NCI-H2227 treated with DMSO at 0.1 percent for 48 hours (cell line): ENCODE data around the gene SCUBE1.

ENCODE experiments used
- DNase-seq: peaks from one replicate; lab custom pipeline; 2025; lab: John Stamatoyannopoulos, UW

SCUBE1 gene

DNA sequence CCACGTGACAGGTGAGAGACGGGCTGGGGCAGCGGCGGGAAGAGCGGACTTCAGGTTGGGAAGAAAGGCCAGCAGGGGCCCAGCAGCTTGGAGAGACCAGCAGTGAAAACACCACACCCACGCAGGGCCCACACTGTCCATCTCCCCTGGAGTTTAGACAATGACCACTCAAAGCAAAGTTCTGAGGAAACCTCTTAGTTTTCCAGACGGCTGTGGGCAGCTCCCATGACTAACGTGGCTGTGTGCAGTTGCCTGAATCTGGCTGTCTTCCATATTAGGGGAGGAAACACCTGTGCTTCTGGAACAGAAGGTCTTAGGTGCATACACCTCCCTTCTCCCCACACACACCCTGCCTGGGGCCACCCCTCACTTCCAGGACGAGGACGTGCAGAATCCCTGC lies 85.6 kb downstream of the SCUBE1 start:
- no peak for DNase-seq

DNA sequence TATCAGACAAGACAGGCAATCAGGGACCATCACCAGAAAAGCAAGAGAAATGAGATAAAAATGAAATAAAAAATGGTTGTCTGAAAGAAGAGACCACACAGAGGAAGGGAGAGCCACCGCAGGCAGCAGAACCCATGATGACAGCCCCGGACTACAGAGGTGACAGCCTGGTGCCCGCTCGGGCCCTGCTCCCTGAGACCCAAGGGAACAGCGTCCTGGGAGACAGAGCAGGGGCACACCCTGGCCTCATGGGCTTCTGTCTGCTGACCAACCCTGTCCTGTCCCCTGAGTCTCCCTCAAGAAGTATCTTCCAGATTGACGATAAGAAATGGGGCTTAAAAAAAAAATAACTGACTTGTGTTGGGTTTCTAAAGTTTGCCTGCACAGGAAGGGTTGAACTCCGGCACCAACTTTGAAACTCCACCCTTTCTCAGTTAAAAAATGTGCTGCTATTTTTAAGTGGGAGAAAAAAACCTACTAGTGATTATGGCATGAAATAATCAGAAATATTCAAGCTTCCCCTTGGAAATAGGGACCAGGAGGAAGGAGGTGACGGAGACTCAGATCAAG lies 86.1 kb downstream of the SCUBE1 start:
- no peak for DNase-seq

DNA sequence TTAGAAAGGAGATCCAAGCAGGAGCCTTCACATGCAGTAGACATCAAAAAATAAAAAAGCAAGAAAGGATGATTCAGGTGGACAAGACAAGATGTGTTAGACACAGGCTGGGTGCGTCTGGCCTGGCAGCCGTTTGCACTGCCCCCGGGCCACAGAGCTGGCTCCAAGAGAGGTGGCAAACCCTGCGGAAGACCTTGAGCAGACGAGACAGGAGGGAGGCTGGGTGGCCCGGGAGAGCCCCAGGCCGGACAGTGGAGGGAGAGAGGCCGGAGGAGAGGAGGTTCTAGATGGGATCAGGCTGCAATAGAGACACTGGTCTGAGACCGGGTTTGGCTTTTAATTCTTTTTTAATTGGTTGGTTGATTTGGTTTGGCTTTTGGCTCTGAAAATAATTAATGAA lies 86.6 kb downstream of the SCUBE1 start:
- DNase-seq = no peak

DNA sequence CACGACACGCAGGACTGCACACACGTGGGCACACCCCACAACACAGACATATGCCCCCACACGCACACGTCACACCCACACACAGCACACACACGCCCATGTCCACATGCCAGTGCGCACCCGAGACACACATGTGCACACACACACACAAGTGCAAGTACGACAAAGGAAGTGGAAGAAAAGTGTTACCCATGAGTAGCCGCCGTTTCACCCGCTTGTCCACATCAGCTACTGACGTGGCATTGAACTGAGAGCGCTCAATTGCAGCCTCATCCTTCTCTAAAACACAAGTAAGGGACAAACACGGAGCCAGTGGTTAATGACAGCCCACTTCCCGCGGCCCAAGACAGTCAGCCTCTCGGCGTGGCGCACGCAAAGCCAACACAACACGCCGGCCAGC lies 87.9 kb downstream of the SCUBE1 start:
- DNase-seq = no peak

DNA sequence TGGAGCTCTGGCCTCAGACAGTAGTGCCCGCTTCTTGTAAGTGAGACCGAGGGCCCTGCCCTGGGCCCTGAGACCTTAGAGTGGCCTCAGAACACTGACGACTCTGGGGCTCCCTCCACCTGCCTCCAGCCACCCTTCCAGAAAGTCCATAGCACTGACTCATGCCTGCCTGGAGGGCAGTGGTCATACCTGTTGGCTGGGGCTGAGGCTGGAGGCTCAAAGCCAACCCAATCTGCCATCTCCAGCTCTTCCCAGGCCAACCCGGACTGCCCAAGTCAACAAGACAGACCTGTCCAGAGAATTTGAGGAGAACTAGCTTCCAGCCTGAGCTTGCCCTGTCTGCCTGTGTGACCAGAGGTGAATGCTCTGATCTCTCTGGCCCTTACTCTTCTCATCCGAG lies 89.3 kb downstream of the SCUBE1 start:
- no peak for DNase-seq

DNA sequence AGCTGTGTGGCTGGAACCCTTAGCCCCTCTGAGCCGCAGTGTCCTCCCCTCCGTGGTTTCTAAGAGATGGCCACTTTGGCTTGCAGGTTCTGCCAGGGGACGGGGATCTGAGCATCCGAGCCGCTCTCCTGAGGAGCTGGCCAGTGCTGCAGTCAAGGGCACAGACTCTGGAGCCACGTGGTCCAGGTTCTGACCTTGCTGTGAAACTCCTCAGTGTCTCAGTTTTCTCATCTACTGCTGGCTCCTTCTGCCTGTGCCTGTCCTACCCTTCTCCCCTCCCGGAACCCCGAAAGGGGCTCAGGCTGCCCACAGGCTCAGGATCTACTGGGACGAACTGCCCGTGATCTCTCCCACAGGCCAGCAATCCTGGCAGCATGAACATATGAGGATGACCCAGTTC lies 90.9 kb downstream of the SCUBE1 start:
- DNase-seq = no peak

DNA sequence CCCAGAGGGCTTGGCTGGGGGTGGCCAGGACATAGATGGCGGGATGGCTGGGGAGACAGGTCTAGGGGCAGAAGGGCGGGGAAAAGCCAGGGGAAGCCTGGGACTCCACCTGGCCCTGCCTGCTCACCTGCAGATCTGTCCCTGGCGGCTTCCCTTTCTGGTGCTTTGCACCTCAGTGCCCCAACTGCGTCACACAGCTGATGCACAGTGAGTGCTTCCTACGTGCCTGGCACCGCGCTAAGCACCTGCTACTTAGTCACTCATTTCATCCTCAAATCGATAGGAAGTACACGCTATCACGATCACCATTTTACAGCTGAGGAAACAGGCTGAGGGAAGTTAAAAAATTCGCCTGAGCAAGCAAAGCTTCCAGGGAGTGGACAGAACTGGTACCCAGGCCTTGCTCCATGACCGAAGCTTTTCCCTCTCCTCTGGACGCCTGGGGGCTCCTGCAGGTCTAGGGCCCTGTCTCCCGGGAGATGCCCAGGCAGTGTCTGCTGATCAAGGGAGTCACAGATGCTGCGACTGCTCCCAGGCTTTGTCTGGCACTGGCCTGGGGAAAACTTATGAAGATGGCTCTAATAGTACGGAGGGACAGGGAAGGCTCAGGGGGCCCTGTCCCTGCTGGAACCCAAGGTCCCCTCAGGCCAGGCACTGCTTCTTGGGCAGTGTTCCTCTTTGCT lies 93.2 kb downstream of the SCUBE1 start:
- DNase-seq = no peak

DNA sequence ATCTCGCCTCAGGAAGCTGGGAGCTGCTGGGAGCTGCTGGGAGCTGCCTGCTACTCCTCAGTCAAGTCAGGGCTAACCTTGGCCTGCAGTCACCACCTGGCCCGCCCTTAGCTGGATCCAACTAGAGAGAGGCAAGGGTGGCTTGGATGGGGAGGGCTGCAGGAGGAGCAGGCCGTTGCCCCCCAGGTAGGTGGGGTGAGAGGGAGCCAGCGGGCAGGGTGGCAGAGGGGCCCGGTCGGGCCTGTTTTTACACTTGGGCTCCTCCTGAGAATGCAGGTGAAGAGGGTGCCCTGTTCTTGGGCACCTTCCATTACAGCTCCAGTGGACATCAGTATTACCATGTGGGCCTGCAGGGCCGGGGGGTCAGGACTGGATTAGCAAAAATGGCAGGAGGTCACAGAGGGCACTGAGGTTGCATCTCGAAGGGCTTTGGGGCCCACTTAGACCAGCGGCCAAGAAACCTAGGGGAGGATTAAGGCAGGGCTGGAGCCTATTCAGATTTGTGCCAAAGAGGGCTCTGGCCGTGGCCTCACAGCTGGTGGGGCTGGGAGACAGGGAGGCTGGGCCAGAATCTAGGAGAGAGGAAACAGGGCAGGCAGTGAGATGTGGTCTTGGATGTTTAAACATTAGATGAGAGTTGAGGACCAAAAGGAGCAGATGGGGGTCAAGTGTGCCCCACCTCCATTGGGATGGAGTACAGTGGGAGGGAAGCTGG lies 95.5 kb downstream of the SCUBE1 start:
- no peak for DNase-seq

DNA sequence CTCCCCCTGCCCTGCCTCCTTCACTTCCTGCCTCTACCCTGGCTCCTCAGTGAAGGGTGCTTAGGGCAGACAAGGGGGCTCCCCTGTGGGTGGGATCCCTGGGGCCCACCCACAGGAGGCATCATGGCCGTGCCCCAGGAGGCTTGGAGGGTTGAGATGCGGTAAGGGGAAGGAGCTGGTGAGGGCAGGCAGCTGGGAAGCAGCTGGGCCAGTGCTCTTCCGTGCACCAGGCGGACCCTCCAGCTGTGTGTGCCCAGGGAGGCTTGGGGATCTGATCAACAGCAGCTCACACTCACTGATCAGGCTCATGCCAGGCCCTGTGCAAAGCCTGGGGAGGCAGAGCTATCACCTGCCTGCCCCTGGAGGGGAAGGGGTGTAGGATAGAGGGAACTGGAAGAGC lies 97.0 kb downstream of the SCUBE1 start:
- DNase-seq = no peak

DNA sequence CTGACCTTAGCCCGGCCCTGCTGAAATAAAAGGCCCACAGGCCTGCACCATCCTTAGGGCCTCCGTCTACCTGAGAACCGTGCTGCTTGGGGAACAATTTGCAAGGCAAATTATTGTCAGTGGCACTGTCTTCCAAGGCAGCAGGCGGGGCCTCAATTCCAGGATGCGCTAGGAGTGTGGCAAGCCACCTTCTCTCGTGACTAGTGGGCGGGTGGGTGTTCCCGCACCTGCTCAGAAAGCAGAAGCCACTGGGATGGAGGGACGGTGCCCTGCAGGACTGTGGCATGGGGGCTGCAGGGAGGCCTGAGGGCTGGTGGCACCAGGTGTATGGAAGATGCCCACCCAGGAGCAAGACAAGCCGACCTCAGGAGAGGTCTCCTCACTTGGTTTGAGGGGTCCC lies 97.5 kb downstream of the SCUBE1 start:
- no peak for DNase-seq

DNA sequence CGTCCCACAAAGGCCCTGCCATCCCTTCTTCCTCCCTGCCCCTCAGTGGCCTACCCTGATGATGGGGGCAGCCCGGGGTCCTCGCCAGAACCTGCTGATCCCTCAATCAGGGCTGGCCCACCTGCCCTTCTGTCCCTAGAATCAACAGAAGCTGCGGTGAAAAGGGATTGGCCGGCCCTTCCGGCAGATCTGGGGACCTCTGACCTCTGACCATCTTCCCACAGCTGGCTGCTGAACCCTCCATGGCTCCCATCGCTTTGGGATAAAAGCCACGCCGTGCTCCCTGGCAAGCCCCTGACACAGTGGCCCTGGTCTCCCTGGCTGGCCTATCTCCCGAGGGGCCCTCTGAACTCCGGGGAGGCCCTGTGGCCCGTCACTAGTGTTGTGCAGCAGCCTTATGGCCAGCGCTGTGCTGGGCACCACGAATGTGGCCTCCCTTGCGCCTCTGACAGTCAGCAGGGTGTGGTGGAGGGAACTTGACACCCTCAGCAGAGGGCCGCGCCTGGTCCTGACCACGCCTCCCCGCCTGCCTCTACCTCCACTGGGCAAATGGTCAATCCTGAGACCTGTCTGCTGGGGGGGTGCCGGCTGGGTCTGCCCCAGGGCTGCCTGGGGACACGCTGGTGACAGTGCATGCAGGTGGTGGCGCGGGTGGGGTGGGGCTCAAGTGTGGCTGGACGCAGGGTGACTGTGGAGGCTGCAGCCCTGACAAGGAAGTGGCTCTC lies 98.2 kb downstream of the SCUBE1 start:
- DNase-seq = no peak

DNA sequence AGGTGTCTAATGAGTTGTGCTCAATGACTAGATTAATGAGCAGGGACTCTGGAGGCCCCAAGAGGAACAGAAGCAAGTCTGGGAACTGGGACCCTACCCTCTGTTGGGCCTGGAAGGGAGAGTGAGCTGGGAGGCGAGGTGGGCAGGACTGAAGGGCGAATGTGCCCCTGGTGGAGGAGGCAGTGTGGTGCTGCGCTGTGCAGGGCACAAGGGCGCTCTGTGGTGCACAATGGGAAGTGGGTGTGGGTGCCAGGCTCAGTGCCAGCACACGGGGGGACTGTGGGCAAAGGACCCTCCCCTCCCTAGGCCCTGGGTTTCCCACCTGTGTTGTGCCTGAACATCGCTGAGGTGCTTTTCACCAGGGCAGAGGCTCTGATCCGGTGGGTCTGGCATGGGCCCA lies 98.8 kb downstream of the SCUBE1 start:
- no peak for DNase-seq

DNA sequence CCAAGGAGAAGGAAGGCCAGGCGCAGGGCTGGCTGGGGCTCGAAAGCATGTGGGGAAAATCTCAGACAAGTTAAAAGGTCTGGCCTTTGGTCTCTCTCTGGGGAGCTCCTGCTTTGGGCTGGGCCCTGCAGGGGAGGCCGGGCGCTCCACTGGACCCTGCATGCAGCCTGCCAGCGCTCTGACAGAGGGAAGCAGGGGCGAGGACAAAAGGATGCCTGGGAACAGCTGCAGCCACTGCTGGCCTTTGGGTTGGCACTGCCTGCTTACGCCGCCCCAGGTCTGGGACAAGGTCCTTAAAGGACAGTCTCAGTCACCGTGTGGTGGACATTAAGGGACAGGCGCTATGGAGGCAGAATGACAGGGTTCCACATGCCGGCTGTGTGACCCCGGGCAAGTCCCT lies 99.8 kb downstream of the SCUBE1 start:
- no peak for DNase-seq

DNA sequence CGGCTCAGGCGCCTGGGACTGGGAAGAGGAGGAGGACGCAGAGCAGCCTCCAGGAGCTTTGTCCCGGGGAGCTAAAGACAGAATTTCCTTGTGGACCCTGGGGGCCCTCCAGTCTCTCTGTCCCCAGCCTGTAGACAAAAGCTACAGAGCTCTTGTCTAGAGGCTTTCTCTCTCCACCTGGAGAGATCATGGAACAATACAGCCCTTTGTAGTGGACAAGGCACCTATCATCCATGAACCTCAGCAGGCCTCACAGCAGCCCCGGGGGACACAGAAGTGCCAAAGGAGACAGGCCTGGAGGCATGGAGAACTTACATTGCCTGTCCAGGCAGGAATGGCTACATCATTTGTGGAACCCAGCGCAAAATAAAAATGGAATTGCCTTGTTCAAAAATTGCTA lies 100.5 kb downstream of the SCUBE1 start:
- no peak for DNase-seq

DNA sequence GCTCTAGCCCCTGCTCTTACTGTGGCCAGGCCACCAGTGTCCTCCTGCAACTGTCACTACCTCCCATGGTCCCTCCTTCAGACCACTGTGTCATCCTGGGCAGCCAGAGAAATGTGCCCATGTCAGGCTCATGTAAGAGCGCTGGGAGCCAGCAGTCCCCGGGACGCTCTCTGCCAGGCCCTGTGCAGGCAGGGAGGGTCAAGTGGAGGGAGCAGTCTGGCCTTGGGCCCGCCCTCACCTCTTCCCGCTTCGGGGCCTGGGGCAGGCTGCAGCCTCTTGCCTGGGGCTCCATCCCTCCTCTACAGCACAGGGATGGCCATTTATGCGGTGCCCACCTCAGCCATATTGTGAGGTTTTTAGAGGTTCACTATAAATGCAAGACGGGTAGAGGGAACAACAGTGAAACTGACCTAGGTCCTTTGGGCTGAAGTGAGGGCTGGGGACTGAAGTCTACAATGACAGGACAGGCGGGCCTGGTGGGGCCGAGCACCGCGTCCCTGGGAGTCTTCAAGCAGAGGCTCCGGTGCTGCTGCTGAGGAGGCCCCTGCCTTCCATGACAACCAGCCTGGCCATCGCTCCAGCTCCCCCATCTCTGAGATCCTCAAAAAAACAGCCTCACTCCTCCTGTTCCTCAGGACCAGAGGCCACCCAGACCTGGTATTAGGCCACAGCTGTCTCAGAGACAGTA lies 101.3 kb downstream of the SCUBE1 start:
- no peak for DNase-seq

DNA sequence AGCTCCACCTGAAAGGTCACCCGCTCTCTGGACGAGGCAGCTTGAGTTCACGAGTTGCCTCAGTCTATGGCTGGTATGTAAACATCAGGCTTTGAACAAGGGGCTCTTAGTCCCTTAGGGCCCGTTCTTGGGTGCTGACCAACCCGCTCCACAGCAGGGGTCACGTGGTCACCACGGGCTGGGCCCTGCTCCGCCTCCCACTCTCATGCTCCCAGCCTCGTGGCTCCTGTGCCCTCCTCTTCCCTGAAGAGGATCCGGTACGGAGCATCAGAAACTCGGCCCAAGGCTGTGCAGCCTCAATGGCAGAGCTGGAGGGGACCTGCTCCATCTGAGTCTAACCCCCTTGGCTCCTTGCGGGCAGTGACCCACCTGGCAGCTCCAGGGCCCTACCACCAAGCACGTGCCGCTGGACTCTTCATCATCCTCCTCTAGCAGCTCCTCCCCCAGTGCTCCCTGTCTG lies 102.0 kb downstream of the SCUBE1 start:
- no peak for DNase-seq

DNA sequence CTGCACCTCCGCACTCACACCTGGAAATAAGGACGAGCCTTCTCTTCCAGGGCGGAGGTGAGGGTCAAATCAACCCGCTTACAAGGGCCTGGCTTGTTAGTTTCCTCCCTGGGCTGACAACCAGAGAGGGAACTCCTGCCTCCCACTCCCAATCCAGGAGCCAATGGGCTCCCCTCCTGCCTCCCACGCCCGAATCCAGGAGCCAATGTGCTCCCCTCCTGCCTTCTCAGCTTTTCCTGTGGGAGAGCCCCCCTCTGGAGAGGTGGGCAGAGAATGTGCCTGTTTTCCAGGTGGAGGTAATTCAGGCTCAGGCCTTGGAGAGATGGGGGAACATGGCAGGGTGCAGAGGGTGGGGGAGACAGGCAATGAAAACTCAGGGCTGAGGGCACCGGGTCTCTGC lies 102.6 kb downstream of the SCUBE1 start:
- DNase-seq = no peak

DNA sequence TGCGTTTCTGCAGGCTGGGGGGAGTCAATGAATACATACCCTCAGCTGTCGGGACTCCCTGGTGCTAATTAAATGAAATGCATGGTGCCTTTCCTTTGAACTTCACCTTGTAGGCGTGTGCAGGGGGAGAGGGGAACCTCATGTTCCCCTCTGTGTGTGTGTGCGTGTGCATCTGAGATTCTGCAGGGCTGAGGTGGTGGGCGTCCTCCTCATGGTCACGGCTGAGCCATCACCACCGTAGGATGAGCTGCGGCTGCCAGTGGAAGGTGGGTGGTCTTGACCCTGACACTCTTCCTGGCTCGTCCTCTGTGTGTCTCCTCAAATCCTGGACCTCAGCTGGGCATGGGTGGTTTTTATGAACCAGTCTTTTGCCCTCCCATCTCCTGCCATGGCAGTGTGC lies 103.2 kb downstream of the SCUBE1 start:
- DNase-seq = no peak

DNA sequence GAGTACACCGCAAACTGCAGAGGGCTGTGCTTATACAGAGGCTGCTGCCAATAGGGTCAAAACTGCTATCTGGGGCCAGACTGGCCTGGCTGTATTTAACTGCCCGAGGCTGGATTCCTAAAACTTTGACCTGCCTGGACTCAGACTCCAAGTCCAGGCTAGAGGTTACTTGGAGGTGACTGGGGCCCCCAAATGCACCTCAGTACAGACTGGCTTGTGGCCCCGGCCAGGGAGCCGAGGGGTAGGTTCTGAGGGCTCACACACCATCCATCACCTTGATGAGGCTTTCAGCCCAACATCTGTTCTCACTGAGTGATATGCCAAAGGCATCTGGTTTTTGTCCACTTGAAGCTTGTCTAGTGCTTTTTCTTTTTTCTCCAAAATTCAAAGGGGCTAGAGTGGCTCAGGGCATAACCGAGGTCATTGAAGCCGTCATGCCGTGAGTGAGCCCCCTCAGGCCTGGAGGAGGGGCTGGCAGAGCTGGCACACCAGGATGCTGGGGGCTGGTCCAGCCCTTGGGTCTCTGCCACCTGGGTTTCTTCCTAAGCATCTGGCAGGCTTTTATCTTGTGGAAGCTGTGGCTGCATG lies 103.9 kb downstream of the SCUBE1 start:
- no peak for DNase-seq

DNA sequence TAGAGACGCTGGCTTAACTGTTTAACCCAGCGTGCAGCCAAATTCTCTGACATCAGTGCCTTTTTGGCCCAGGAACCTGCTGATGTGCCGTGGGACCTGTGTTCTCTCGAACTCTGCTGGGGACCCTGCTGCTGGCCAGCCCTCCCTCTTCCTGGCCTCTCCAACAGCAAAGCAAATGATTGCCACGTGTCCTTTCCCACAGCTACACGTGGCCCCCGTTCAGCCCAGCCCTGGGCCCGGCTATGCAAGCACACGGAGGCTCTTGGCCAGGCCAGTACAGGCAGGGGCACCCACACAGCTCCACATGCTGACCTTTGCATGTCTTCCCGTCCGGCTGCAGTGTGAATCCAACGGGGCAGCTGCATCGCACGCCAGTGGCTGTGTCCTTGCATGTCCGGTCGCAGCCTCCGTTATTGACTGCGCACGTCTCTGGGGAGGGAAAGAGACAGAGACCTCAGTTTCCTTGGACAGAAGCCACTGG lies 104.6 kb downstream of the SCUBE1 start:
- DNase-seq = no peak

DNA sequence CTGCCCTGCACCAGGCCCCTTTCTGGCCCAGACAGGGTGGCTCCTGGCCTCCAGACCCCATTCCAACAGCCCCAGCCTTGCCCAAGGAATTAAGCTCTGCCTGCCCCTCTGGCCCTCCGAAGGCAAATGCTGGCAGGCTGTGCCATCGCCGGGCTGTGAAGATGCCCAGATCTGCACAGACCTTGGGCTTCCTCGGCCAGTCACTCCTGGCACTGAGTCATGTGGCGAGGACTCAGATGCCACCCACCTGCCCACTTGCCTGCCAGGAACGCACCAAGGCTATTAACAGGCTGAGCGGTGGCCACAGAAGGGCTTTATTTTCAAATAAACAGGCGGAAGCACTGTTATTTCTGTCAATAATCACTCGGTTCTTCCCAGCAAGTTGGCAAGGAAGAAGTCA lies 105.9 kb downstream of the SCUBE1 start:
- DNase-seq = no peak
